Fibroblast of skin of back (primary cell): ENCODE measurements around the gene LCE4A.

Experiments used
- DNase-seq: peaks from one replicate; pipeline ENCODE4 v3.0.0-alpha.2; 2013

LCE4A gene

GRCh38 chr1:152745765-152746444 is 37.9 kb downstream of the LCE4A start:
- DNase-seq = no peak

GRCh38 chr1:152747831-152748230 is 39.9 kb downstream of the LCE4A start:
- DNase-seq = no peak

DNA sequence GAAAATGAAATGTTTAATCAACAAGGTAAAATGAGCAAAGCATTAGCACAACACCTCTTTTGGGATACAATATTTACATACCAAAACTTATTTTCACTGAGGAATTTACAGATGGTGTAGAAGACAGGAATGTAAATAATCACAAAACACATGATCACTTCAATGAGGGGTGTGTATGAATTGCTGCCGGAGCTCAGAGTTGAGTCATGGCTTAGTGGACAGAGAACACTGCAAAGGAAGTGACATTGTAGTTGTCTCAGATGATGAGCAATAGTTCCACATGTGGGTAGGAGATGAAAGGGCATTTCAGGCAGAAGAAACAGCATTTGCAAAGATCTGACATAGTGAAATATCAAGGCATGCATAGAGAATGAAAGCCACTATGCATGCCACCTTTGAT is 44.3 kb downstream of the LCE4A start:
- peak; percentile 38 for DNase-seq

DNA sequence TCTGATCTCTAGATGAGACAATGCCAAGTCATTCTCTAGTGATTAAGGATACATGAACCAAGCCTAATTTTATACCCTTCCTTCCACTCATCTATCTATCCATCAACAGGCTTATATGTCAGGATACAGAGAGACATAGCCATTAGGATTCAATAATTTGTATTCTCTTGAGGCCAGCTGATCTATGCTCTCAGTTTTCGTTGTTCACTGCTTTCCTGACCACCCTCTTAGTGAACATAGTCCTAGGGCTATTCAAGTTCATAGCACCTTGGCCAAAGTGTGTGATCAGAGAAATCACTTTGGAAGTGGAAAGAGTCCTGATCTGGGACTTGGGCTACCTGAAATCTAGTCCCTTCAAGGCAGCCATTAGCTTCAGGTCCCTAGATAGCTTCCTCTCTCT is 45.6 kb downstream of the LCE4A start:
- no peak for DNase-seq

DNA sequence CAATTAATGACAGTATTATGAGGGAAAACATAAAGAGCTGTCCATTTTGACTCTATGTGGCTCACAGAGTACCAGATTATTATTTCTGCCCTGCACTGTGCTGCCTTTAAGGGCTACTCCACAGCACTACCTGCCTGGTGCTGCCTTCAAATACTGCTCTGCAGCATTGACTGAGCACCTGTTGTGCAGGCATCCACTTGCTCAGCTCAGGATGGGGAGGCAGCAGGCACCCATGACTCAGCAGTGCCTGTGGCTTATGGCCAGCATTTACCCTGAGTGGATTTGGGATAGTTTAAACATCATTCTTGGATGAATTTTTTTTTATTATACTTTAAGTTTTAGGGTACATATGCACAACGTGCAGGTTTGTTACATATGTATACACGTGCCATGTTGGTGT is 48.9 kb downstream of the LCE4A start:
- no peak for DNase-seq

- no peak for DNase-seq
Measured at GRCh38 chr1:152757747-152758146, 49.8 kb downstream of the LCE4A start, which contains the start of gene KPRP. Gene KPRP, plus strand, starts transcription at chr1:152758025. Its CDS starts 1,564 bp downstream, at chr1:152759589.

DNA sequence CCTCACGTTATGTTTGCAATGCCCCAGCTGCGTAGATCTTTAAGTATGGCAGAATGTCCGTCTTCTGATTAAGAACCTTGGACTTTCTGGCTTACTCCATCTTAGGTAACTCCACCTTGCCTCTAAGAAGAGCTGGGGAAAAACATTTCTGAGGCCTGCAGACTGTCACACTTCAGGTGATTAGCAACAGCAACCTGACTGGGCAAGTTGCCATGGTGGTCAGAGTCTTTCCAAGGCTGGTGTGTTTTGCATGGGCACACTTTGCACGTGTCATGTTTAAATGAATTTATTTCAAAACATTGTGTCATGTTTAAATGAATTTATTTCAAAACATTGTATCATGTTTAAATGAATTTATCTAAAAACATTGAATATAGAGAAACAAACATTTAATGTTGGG is 50.7 kb downstream of the LCE4A start:
- DNase-seq = no peak
